A549 (cell line): ENCODE results near the gene KLHL29. TPM values are rescaled to one million over a fixed set of nuclear protein-coding genes. Genes with fewer than 3 reads are reported as not detected.

Experiments used
- ATAC-seq, 2 experiments: fragments of 200-7000 bp in 1 of 2; fragments of >200 bp in 1 of 2; cut with Nextera tagmentation in 1 of 2; cut with Tn5 transposase in 1 of 2; 3 replicates each; pipeline versions ENCODE4 v1.8.0 to v1.9.1; 2018 to 2020; ENCODE audit warnings: mild to moderate bottlenecking in 1 of 2, moderate library complexity in 1 of 2
- CTCF ChIA-PET: fragments of 300-600 bp; sonication (Branson Sonifier 250); formaldehyde crosslinking; extraction: SDS; loops from one replicate; lab custom pipeline; 2021; ENCODE audit warnings: antibody characterized with exemption, inconsistent platforms; lab: Yijun Ruan, JAX
- POLR2A ChIA-PET: fragments of 350-600 bp; formaldehyde crosslinking; extraction: SDS; loops from one replicate; lab custom pipeline; 2021; ENCODE audit warnings: antibody characterized with exemption, inconsistent platforms; lab: Yijun Ruan, JAX
- DNase-seq, 2 experiments: peaks; one replicate each; pipeline versions ENCODE4 v3.0.0 to v3.0.0-alpha.2; 2011 to 2016; ENCODE audit warnings: low read depth in 1 of 2, low spot score in 1 of 2
- FAIRE-seq: peaks from 2 replicates; lab custom pipeline; 2011; peaks lifted over from hg19 to GRCh38; lab: Jason Lieb, UNC
- H3K27ac ChIP-seq, 2 experiments: fragments of >200 bp; sonication (Bioruptor Twin); formaldehyde crosslinking; 3 replicates each; pipeline ENCODE4 v1.5.1; 2016 to 2017
- H3K4me1 ChIP-seq: fragments of >200 bp; sonication (Bioruptor Twin); formaldehyde crosslinking; 3 replicates; pipeline ENCODE4 v1.6.1; 2016
- H3K4me2 ChIP-seq: fragments of >200 bp; sonication (Bioruptor Twin); formaldehyde crosslinking; 3 replicates; pipeline ENCODE4 v1.6.1; 2016
- H3K4me3 ChIP-seq: fragments of >200 bp; sonication (Bioruptor Twin); formaldehyde crosslinking; 3 replicates; pipeline ENCODE4 v1.5.1; 2016
- H3K9me3 ChIP-seq: fragments of >200 bp; sonication (Bioruptor Twin); formaldehyde crosslinking; 3 replicates; pipeline ENCODE4 v1.6.1; 2016
- BHLHE40 ChIP-seq: IDR thresholded peaks from 2 replicates; pipeline ENCODE4 v1.6.1; 2012; ENCODE audit warnings: low read depth, low read length, inconsistent platforms
- CBX8 ChIP-seq: fragments of 200-600 bp; sonication (generic); IDR thresholded peaks from 2 replicates; pipeline ENCODE4 v1.6.1; 2016
- CEBPB ChIP-seq, 2 experiments: fragments of >200 bp in 1 of 2; sonication (Bioruptor Twin) in 1 of 2; formaldehyde crosslinking in 1 of 2; IDR thresholded peaks; 2 replicates each; pipeline ENCODE4 v1.6.1; 2012 to 2016
- CHD2 ChIP-seq: fragments of 150-350 bp; IDR thresholded peaks from 2 replicates; pipeline ENCODE4 v1.6.1; 2014; ENCODE audit warnings: low read length; ENCODE audit not compliant: partially characterized antibody
- CHD4 ChIP-seq: fragments of 200-600 bp; sonication (generic); IDR thresholded peaks from 2 replicates; pipeline ENCODE4 v1.6.1; 2016; ENCODE audit warnings: antibody characterized with exemption, mild to moderate bottlenecking, borderline replicate concordance
- E2F6 ChIP-seq: IDR thresholded peaks from 2 replicates; pipeline ENCODE4 v1.6.1; 2012; ENCODE audit warnings: low read depth, borderline replicate concordance
- EHMT2 ChIP-seq: fragments of 200-600 bp; sonication (generic); IDR thresholded peaks from 2 replicates; pipeline ENCODE4 v1.6.1; 2016; ENCODE audit warnings: antibody characterized with exemption, low read depth, mild to moderate bottlenecking, moderate library complexity
- EP300 ChIP-seq, 2 experiments: fragments of >200 bp; sonication (Bioruptor Twin); formaldehyde crosslinking; IDR thresholded peaks; 2 replicates in 1 of 2; 3 replicates in 1 of 2; pipeline ENCODE4 v1.6.1; 2016 to 2017
- FOSL2 ChIP-seq, 2 experiments: fragments of 450-650 bp in 1 of 2; fragments of >200 bp in 1 of 2; sonication (Bioruptor Twin) in 1 of 2; formaldehyde crosslinking; IDR thresholded peaks; 2 replicates each; pipeline versions ENCODE4 v1.5.0 to v1.6.1; 2016 to 2020; ENCODE audit warnings: mild to moderate bottlenecking in 1 of 2, moderate library complexity in 1 of 2
- FOXS1 ChIP-seq: fragments of 250-450 bp; sonication (Bioruptor Pico); IDR thresholded peaks from 2 replicates; pipeline ENCODE4 v1.5.0; 2020; ENCODE audit warnings: mild to moderate bottlenecking, moderate library complexity
- HES2 ChIP-seq: fragments of >200 bp; sonication (Bioruptor Twin); formaldehyde crosslinking; IDR thresholded peaks from 2 replicates; pipeline ENCODE4 v1.6.1; 2016
- HEYL ChIP-seq: fragments of 250-450 bp; sonication (Bioruptor Pico); IDR thresholded peaks from 2 replicates; pipeline ENCODE4 v1.8.0; 2021; ENCODE audit warnings: mild to moderate bottlenecking, moderate library complexity
- HOXA7 ChIP-seq: fragments of 250-450 bp; sonication (Bioruptor Pico); IDR thresholded peaks from 2 replicates; pipeline ENCODE4 v1.5.0; 2020; ENCODE audit warnings: mild to moderate bottlenecking, moderate library complexity
- HOXB5 ChIP-seq: fragments of 250-450 bp; sonication (Bioruptor Pico); IDR thresholded peaks from 2 replicates; pipeline ENCODE4 v1.5.0; 2020; ENCODE audit warnings: mild to moderate bottlenecking, moderate library complexity
- KDM5A ChIP-seq: fragments of 200-600 bp; sonication (generic); IDR thresholded peaks from 2 replicates; pipeline ENCODE4 v1.6.1; 2016; ENCODE audit warnings: antibody characterized with exemption, mild to moderate bottlenecking
- MAFK ChIP-seq: fragments of 450-650 bp; IDR thresholded peaks from 2 replicates; pipeline ENCODE4 v1.6.1; 2014; ENCODE audit not compliant: partially characterized antibody
- PBX3 ChIP-seq: IDR thresholded peaks from 2 replicates; pipeline ENCODE4 v1.6.1; 2012
- PHF8 ChIP-seq: fragments of 200-600 bp; sonication (generic); IDR thresholded peaks from 2 replicates; pipeline ENCODE4 v1.6.1; 2016; ENCODE audit warnings: low read depth, mild to moderate bottlenecking, antibody characterized with exemption, moderate library complexity, borderline replicate concordance
- POLR2AphosphoS2 ChIP-seq: conservative IDR thresholded peaks from 2 replicates; pipeline ENCODE4 v1.6.1; 2012; ENCODE audit warnings: low read length, improper control_type of control experiment, inconsistent platforms
- RCOR1 ChIP-seq: fragments of 150-350 bp; IDR thresholded peaks from 2 replicates; pipeline ENCODE4 v1.6.1; 2014; ENCODE audit warnings: antibody characterized with exemption, low read length, low read depth
- RNF2 ChIP-seq: fragments of 200-600 bp; sonication (generic); IDR thresholded peaks from 2 replicates; pipeline ENCODE4 v1.6.1; 2016; ENCODE audit warnings: low read depth, mild to moderate bottlenecking, antibody characterized with exemption, moderate library complexity, borderline replicate concordance
- USF2 ChIP-seq: fragments of 450-650 bp; IDR thresholded peaks from 2 replicates; pipeline ENCODE4 v1.6.1; 2014; ENCODE audit warnings: antibody characterized with exemption
- ZC3H11A ChIP-seq: fragments of 450-650 bp; IDR thresholded peaks from 2 replicates; pipeline ENCODE4 v1.6.1; 2014; ENCODE audit warnings: antibody characterized with exemption, mild to moderate bottlenecking
- WGBS: methylation state at CpG from one replicate; pipeline ENCODE4 v1.1.6; 2017; ENCODE audit errors: missing lambda C conversion rate; 5-methylcytosine and 5-hydroxymethylcytosine counted together
- polyA plus RNA-seq, 4 experiments: library from polyadenylated mRNA; depleted of rRNA in 3 of 4; stranded (reverse); fragments of >200 nt; fragmentation: RNase III in 1 of 4; extraction: RNeasy Plus Mini Kit Qiagen cat#74134 plus additional on column Dnase treatment in 1 of 4; gene quantifications; 2 replicates in 3 of 4; 3 replicates in 1 of 4; pipeline ENCODE4 v1.2.3, GENCODE V29; 2011 to 2017

The KLHL29 gene
- polyA plus RNA-seq, 2 of the 4 experiments (the other 2 are of a cell fraction) = 1.3 to 2.5 TPM

GRCh38 chr2:23537991-23538390 is 153.0 kb downstream of the KLHL29 start (continued):
- no peak for TF ChIP-seq PHF8
- no peak for TF ChIP-seq MAFK
- TF ChIP-seq RNF2 = no peak
- no peak for TF ChIP-seq EHMT2
- TF ChIP-seq HOXB5 (CRISPR knock-in tag) = no peak
- no peak for TF ChIP-seq FOSL2 (IDR thresholded peaks at IDR 0.05)
- no peak for TF ChIP-seq FOSL2 (CRISPR knock-in tag; IDR thresholded peaks at IDR 0.05)
- no peak for TF ChIP-seq E2F6
- TF ChIP-seq, all 56 proteins: peak for 0

GRCh38 chr2:23538566-23538965 is 153.6 kb downstream of the KLHL29 start:
- H3K4me2 ChIP-seq = no peak overlapping the region
- no peak for DNase-seq
- WGBS = 58% methylated on average over 2 of the region's 2 CpGs
- FAIRE-seq = no peak
- no peak for ATAC-seq
- H3K9me3 ChIP-seq = no peaks in the 10 kb centered on the region
- TF ChIP-seq E2F6 (no peak), POLR2AphosphoS2 (no peak), HES2 (no peak), HEYL (CRISPR knock-in tag) (no peak), FOXS1 (CRISPR knock-in tag) (no peak), RNF2 (no peak), FOSL2 (IDR thresholded peaks at IDR 0.05) (no peak), FOSL2 (CRISPR knock-in tag; IDR thresholded peaks at IDR 0.05) (no peak), CBX8 (no peak)
- TF ChIP-seq, all 56 proteins: peak for 0
- ChIA-PET POLR2A (no interaction called here), CTCF (interaction anchor here (1.3 kb wide), 1 partner anchor 46 kb away, joined by 3 read pairs; no protein-coding TSS in a partner anchor)
- Histone ChIP-seq H3K4me1 (no peaks in the 10 kb centered on the region), H3K4me3 (no peak overlapping the region), H3K27ac (no peak overlapping the region)

- POLR2A ChIA-PET = no interaction called here
- no peaks in the 10 kb centered on the region for H3K9me3 ChIP-seq
- 70% methylated on average over 8 of the region's 8 CpGs for WGBS
- CTCF ChIA-PET = interaction anchor here (1.1 kb wide), 1 partner anchor 7 kb away, joined by 4 read pairs; no protein-coding TSS in a partner anchor
- DNase-seq = no peak
- H3K27ac ChIP-seq = no peak overlapping the region
- H3K4me1 ChIP-seq = no peaks in the 10 kb centered on the region
- no peak overlapping the region for H3K4me3 ChIP-seq
- no peak for ATAC-seq
- H3K4me2 ChIP-seq = no peak overlapping the region
- TF ChIP-seq CHD4 = no peak
- TF ChIP-seq HEYL (CRISPR knock-in tag) = no peak
- no peak for TF ChIP-seq CHD2
- TF ChIP-seq EP300 (IDR thresholded peaks at IDR 0.05) = no peak
- TF ChIP-seq PBX3 = no peak
- no peak for TF ChIP-seq CEBPB (IDR thresholded peaks at IDR 0.05)
- no peak for TF ChIP-seq E2F6
- no peak for TF ChIP-seq ZC3H11A
- no peak for TF ChIP-seq BHLHE40
- TF ChIP-seq KDM5A = no peak
- TF ChIP-seq USF2 = no peak
- no peak for TF ChIP-seq HOXA7 (CRISPR knock-in tag)
- TF ChIP-seq RCOR1 = no peak
- TF ChIP-seq PHF8 = no peak
- no peak for FAIRE-seq
Observed at GRCh38 chr2:23540804-23541360, 155.9 kb downstream of the KLHL29 start.
